ENCODE data around the gene DNAJC28.
"Not testable (repeated sequence)": the region's sequence is repeated elsewhere in the genome, so short reads cannot be mapped to it uniquely, and the experiment has no call there.

DNAJC28 gene

GRCh38 chr21:33522953-33523349, 31.4 kb upstream of the DNAJC28 start:
- DNase-seq (ENCODE audit: extremely low read depth, low read depth): no peak
- no peak overlapping the region for H3K4me3 ChIP-seq (replicated peaks; ENCODE audit: low read depth, low read length)
- TF ChIP-seq CTCF (IDR thresholded peaks at IDR 0.05; ENCODE audit: low read depth, low read length, missing control alignments): no peak

- DNase-seq (ENCODE audit: extremely low read depth, low read depth): no peak
- no peak overlapping the region for H3K4me3 ChIP-seq (replicated peaks; ENCODE audit: low read depth, low read length)
- TF ChIP-seq CTCF (IDR thresholded peaks at IDR 0.05; ENCODE audit: low read depth, low read length, missing control alignments): no peak
These were observed 30.9 kb upstream of the DNAJC28 start for GRCh38 chr21:33522297-33522952.

GRCh38 chr21:33518899-33519298, 27.4 kb upstream of the DNAJC28 start:
- no peak for DNase-seq (ENCODE audit: extremely low read depth, low read depth)
- no peak for TF ChIP-seq CTCF (IDR thresholded peaks at IDR 0.05; ENCODE audit: low read depth, low read length, missing control alignments)
- H3K4me3 ChIP-seq (replicated peaks; ENCODE audit: low read depth, low read length): no peak overlapping the region

- no peak overlapping the region for H3K4me3 ChIP-seq (replicated peaks; ENCODE audit: low read depth, low read length)
- no peak for DNase-seq (ENCODE audit: extremely low read depth, low read depth)
- no peak for TF ChIP-seq CTCF (IDR thresholded peaks at IDR 0.05; ENCODE audit: low read depth, low read length, missing control alignments)
These were observed 22.7 kb upstream of the DNAJC28 start for GRCh38 chr21:33514229-33514628.

GRCh38 chr21:33512481-33512880, 21.0 kb upstream of the DNAJC28 start:
- no peak for TF ChIP-seq CTCF (IDR thresholded peaks at IDR 0.05; ENCODE audit: low read depth, low read length, missing control alignments)
- no peak for DNase-seq (ENCODE audit: extremely low read depth, low read depth)
- no peak overlapping the region for H3K4me3 ChIP-seq (replicated peaks; ENCODE audit: low read depth, low read length)

GRCh38 chr21:33511639-33512038, 20.1 kb upstream of the DNAJC28 start:
- TF ChIP-seq CTCF (IDR thresholded peaks at IDR 0.05; ENCODE audit: low read depth, low read length, missing control alignments): no peak
- no peak for DNase-seq (ENCODE audit: extremely low read depth, low read depth)

GRCh38 chr21:33510826-33511225, 19.3 kb upstream of the DNAJC28 start:
- TF ChIP-seq CTCF (IDR thresholded peaks at IDR 0.05; ENCODE audit: low read depth, low read length, missing control alignments): no peak
- H3K4me3 ChIP-seq (replicated peaks; ENCODE audit: low read depth, low read length): no peak overlapping the region

More at GRCh38 chr21:33511639-33512038, 20.1 kb upstream of the DNAJC28 start:
- H3K4me3 ChIP-seq (replicated peaks; ENCODE audit: low read depth, low read length): no peak overlapping the region

GRCh38 chr21:33507003-33507402, 15.5 kb upstream of the DNAJC28 start:
- not testable (repeated sequence) for DNase-seq (ENCODE audit: extremely low read depth, low read depth); H3K4me3 ChIP-seq (replicated peaks; ENCODE audit: low read depth, low read length)

More at GRCh38 chr21:33510826-33511225, 19.3 kb upstream of the DNAJC28 start:
- no peak for DNase-seq (ENCODE audit: extremely low read depth, low read depth)

Data from HFF-Myc (cell line).